IMR-90 (cell line): ENCODE data around the gene ZDHHC22. TPM values are rescaled to one million over a fixed set of nuclear protein-coding genes. Genes with fewer than 3 reads are reported as not detected.

Experiments used
- ATAC-seq: fragments of 200-7000 bp; cut with Tn5 transposase; 2 replicates; pipeline ENCODE4 v1.9.1; 2020; ENCODE audit warnings: low read depth, mild to moderate bottlenecking, moderate library complexity
- BruUV-seq: library from RNA; stranded (reverse); fragments of 400-500 nt; replicated peaks from 2 replicates; lab custom pipeline; 2021; lab: Mats Ljungman, UMichigan
- CTCF ChIA-PET: fragments of 300-600 bp; formaldehyde crosslinking; extraction: SDS; loops from one replicate; lab custom pipeline; 2021; ENCODE audit warnings: antibody characterized with exemption; lab: Yijun Ruan, JAX
- POLR2A ChIA-PET: fragments of 300-600 bp; sonication (Branson Sonifier 250); formaldehyde crosslinking; loops from one replicate; lab custom pipeline; 2022; ENCODE audit warnings: antibody characterized with exemption; ENCODE audit not compliant: unreplicated experiment; lab: Charles Lee
- DNase-seq: peaks from one replicate; pipeline ENCODE4 v3.0.0; 2013
- H2AFZ ChIP-seq: replicated peaks from 2 replicates; pipeline ENCODE3; 2013; ENCODE audit warnings: low read length, mild to moderate bottlenecking; ENCODE audit not compliant: poor library complexity
- H2AK5ac ChIP-seq: 2 replicates; pipeline ENCODE4 v1.6.1; 2013; ENCODE audit warnings: low read depth, low read length, inconsistent platforms
- H2AK9ac ChIP-seq: replicated peaks from 2 replicates; pipeline ENCODE3; 2013; ENCODE audit warnings: mild to moderate bottlenecking, low read depth, low read length, moderate library complexity; ENCODE audit not compliant: poor library complexity
- H2BK120ac ChIP-seq: 2 replicates; pipeline ENCODE4 v1.6.1; 2013; ENCODE audit warnings: low read depth, low read length, inconsistent platforms
- H2BK15ac ChIP-seq: 3 replicates; pipeline ENCODE4 v1.6.1; 2013; ENCODE audit warnings: low read depth, low read length, inconsistent platforms
- H2BK20ac ChIP-seq: 2 replicates; pipeline ENCODE4 v1.6.1; 2013; ENCODE audit warnings: low read depth, mild to moderate bottlenecking, inconsistent platforms, low read length, moderate library complexity
- H2BK5ac ChIP-seq: 2 replicates; pipeline ENCODE4 v1.6.1; 2013; ENCODE audit warnings: mild to moderate bottlenecking, low read depth, low read length, inconsistent platforms; ENCODE audit not compliant: poor library complexity, severe bottlenecking
- H3K14ac ChIP-seq: replicated peaks from 2 replicates; pipeline ENCODE4 v1.6.1; 2013; ENCODE audit warnings: low read depth, low read length, inconsistent platforms
- H3K18ac ChIP-seq: 2 replicates; pipeline ENCODE4 v1.6.1; 2013; ENCODE audit warnings: low read depth, low read length, control low read depth
- H3K23ac ChIP-seq: 2 replicates; pipeline ENCODE4 v1.6.1; 2013; ENCODE audit warnings: low read depth, low read length, inconsistent platforms
- H3K27ac ChIP-seq: 2 replicates; pipeline ENCODE4 v1.5.1; 2013; ENCODE audit warnings: mild to moderate bottlenecking, control low read depth, low read length; ENCODE audit not compliant: insufficient read depth
- H3K27me3 ChIP-seq: 2 replicates; pipeline ENCODE4 v1.6.1; 2013; ENCODE audit warnings: low read length; ENCODE audit not compliant: control insufficient read depth, insufficient read depth
- H3K36me3 ChIP-seq: 2 replicates; pipeline ENCODE4 v1.6.1; 2013; ENCODE audit warnings: low read length, mixed read lengths; ENCODE audit not compliant: control insufficient read depth, insufficient read depth
- H3K4ac ChIP-seq: 2 replicates; pipeline ENCODE4 v1.6.1; 2013; ENCODE audit warnings: low read depth, low read length, inconsistent platforms
- H3K4me1 ChIP-seq: 2 replicates; pipeline ENCODE4 v1.6.1; 2013; ENCODE audit warnings: low read length, mixed read lengths; ENCODE audit not compliant: control insufficient read depth, insufficient read depth
- H3K4me2 ChIP-seq: 2 replicates; pipeline ENCODE4 v1.6.1; 2013; ENCODE audit warnings: low read depth, mild to moderate bottlenecking, control low read depth, low read length, moderate library complexity
- H3K4me3 ChIP-seq: 2 replicates; pipeline ENCODE4 v1.5.1; 2013; ENCODE audit warnings: low read depth, mild to moderate bottlenecking, control low read depth, low read length, moderate library complexity; ENCODE audit not compliant: insufficient read depth
- H3K56ac ChIP-seq: 2 replicates; pipeline ENCODE4 v1.6.1; 2013; ENCODE audit warnings: low read length, inconsistent platforms; ENCODE audit not compliant: insufficient read depth; ENCODE audit errors: extremely low read depth
- H3K79me1 ChIP-seq, 2 experiments: 2 replicates each; pipeline ENCODE4 v1.6.1; 2013; ENCODE audit warnings: low read length in 2 of 2, inconsistent platforms in 1 of 2, low read depth in 1 of 2
- H3K9ac ChIP-seq: 2 replicates; pipeline ENCODE4 v1.6.1; 2013; ENCODE audit warnings: low read depth, low read length, control low read depth
- H3K9me1 ChIP-seq: 2 replicates; pipeline ENCODE4 v1.6.1; 2013; ENCODE audit warnings: low read length, inconsistent platforms; ENCODE audit not compliant: insufficient read depth
- H3K9me3 ChIP-seq: 2 replicates; pipeline ENCODE4 v1.6.1; 2013; ENCODE audit warnings: low read length; ENCODE audit not compliant: control insufficient read depth, insufficient read depth
- H4K20me1 ChIP-seq: 2 replicates; pipeline ENCODE4 v1.6.1; 2013; ENCODE audit warnings: low read length, inconsistent platforms; ENCODE audit not compliant: insufficient read depth
- H4K5ac ChIP-seq: 2 replicates; pipeline ENCODE4 v1.6.1; 2013; ENCODE audit warnings: mild to moderate bottlenecking, low read depth, low read length, control low read depth
- H4K8ac ChIP-seq, 2 experiments: 2 replicates each; pipeline ENCODE4 v1.6.1; 2013; ENCODE audit warnings: low read depth in 2 of 2, low read length in 2 of 2, control low read depth in 1 of 2, inconsistent platforms in 1 of 2
- H4K91ac ChIP-seq: 2 replicates; pipeline ENCODE4 v1.6.1; 2013; ENCODE audit warnings: low read depth, low read length, inconsistent platforms; ENCODE audit not compliant: insufficient read depth
- BHLHE40 ChIP-seq: fragments of 150-350 bp; IDR thresholded peaks from 2 replicates; pipeline ENCODE4 v1.6.1; 2016; ENCODE audit warnings: mild to moderate bottlenecking, low read depth, low read length
- MAZ ChIP-seq: IDR thresholded peaks from 2 replicates; pipeline ENCODE4 v1.6.1; 2012; ENCODE audit warnings: low read depth, mild to moderate bottlenecking, low read length, improper control_type of control experiment, moderate library complexity, borderline replicate concordance
- MXI1 ChIP-seq: IDR thresholded peaks from 2 replicates; pipeline ENCODE4 v1.6.1; 2012; ENCODE audit warnings: low read depth, mild to moderate bottlenecking, low read length, moderate library complexity, borderline replicate concordance
- POLR2A ChIP-seq: IDR thresholded peaks from 2 replicates; pipeline ENCODE4 v1.6.1; 2012; ENCODE audit warnings: mild to moderate bottlenecking, low read depth, low read length
- RFX5 ChIP-seq: IDR thresholded peaks from 2 replicates; pipeline ENCODE4 v1.8.0; 2012; ENCODE audit warnings: low read depth, mild to moderate bottlenecking, low read length, moderate library complexity
- USF2 ChIP-seq: fragments of 150-350 bp; IDR thresholded peaks from 2 replicates; pipeline ENCODE4 v1.6.1; 2017; ENCODE audit warnings: mild to moderate bottlenecking, antibody characterized with exemption, low read length, low read depth
- WGBS, 2 experiments: methylation state at CpG; one replicate each; pipeline versions ENCODE4 v1.1.5 to v1.1.7; 2013; ENCODE audit warnings: missing lambda C conversion rate in 2 of 2; ENCODE audit not compliant: insufficient read length in 1 of 2; ENCODE audit errors: extremely low coverage in 2 of 2; 5-methylcytosine and 5-hydroxymethylcytosine counted together
- dilution Hi-C: fragments of 300-500 bp; cut with HindIII; formaldehyde crosslinking; loops from one replicate; pipeline ENCODE4 v1.14.3; 2018; ENCODE audit warnings: low sequenced_read_pairs; ENCODE audit not compliant: unreplicated experiment
- in situ Hi-C: fragments of 300-500 bp; cut with MboI; formaldehyde crosslinking; loops from 3 replicates; pipeline ENCODE4 v1.14.3; 2019; ENCODE audit warnings: low sequenced_read_pairs, inconsistent platforms, mixed read lengths
- intact Hi-C: fragments of 100-400 bp; cut with micrococcal nuclease; formaldehyde crosslinking; loops from 2 replicates; pipeline ENCODE4 v1.10.0; 2022
- polyA plus RNA-seq, 3 experiments: library from polyadenylated mRNA; depleted of rRNA; stranded (reverse); fragments of >200 nt; gene quantifications; 2 replicates each; pipeline ENCODE4 v1.2.3, GENCODE V29; 2012; ENCODE audit warnings: low replicate concordance in 1 of 3
- total RNA-seq: library from RNA; depleted of rRNA; stranded (reverse); fragments of >200 nt; gene quantifications from 2 replicates; pipeline ENCODE4 v1.2.3, GENCODE V29; 2012

ZDHHC22 gene
- total and polyA plus RNA-seq, 2 of the 4 experiments (the other 2 are of a cell fraction): not detected

GRCh38 chr14:77133720-77134338 is 7.8 kb downstream of the ZDHHC22 start:
- no peaks in the 10 kb centered on the region for H3K9me1 ChIP-seq
- no peak overlapping the region for H4K5ac ChIP-seq
- intact Hi-C loops (no loop called here), dilution Hi-C loops (no loop called here), in situ Hi-C loops (no loop called here)
- no peak overlapping the region for H2BK120ac ChIP-seq
- H2BK15ac ChIP-seq: no peak overlapping the region
- no peak overlapping the region for H3K23ac ChIP-seq
- no peak for TF ChIP-seq RFX5
- peak; percentile 20; the same call in 1 of the 2 replicates for TF ChIP-seq BHLHE40
- 0 out of 2 replicates have a peak, but pooled peaks have one; percentile 10 for TF ChIP-seq USF2
- TF ChIP-seq POLR2A: no peak
- peak; percentile 64; the same call in 1 of the 2 replicates for TF ChIP-seq MXI1
- peak; percentile 36; the same call in 1 of the 2 replicates for TF ChIP-seq MAZ
- no peak overlapping the region for H3K18ac ChIP-seq
- H3K4me1 ChIP-seq: no peaks in the 10 kb centered on the region
- H3K27ac ChIP-seq: no peak overlapping the region
- H4K20me1 ChIP-seq: no peaks in the 10 kb centered on the region
- no peaks in the 10 kb centered on the region for H3K36me3 ChIP-seq
- H3K9me3 ChIP-seq: no peaks in the 10 kb centered on the region
- no peaks in the 10 kb centered on the region for H3K79me1 ChIP-seq
- H2AK5ac ChIP-seq: no peak overlapping the region
- ChIA-PET CTCF (interaction anchor here (0.9 kb wide), 1 partner anchor 9 kb away, joined by 3 read pairs; no protein-coding TSS in a partner anchor), POLR2A (no interaction called here)
- no peak overlapping the region for H2BK20ac ChIP-seq
- H2BK5ac ChIP-seq: no peak overlapping the region
- DNase-seq (peak; percentile 61), ATAC-seq (peak; percentile 96)
- no peak overlapping the region for H2AK9ac ChIP-seq
- peaks cover 35% of the 10 kb centered on the region for H3K27me3 ChIP-seq
- no peak overlapping the region for H3K4ac ChIP-seq
- no TSS peak for BruUV-seq
- H3K4me3 ChIP-seq: no peak overlapping the region
- H4K8ac ChIP-seq: no peak overlapping the region
- H3K9ac ChIP-seq: no peak overlapping the region
- no peak overlapping the region for H4K91ac ChIP-seq
- no peak overlapping the region for H2AFZ ChIP-seq
- H3K56ac ChIP-seq: no peak overlapping the region
- no peak overlapping the region for H3K4me2 ChIP-seq
- WGBS, 2 experiments: 10% methylated on average over 8 of the region's 22 CpGs; no CpG with 5 or more reads in 1 of the 2 experiments
- no peak overlapping the region for H3K14ac ChIP-seq
